ENCODE data around the gene DNAH8. TPM values are rescaled to one million over a fixed set of nuclear protein-coding genes. Genes with fewer than 3 reads are reported as not detected.
"Not testable (repeated sequence)": the region's sequence is repeated elsewhere in the genome, so short reads cannot be mapped to it uniquely, and the experiment has no call there.

Gene DNAH8
- total and polyA plus RNA-seq, 11 donors = 0.02 to 0.50 (median 0.02) TPM; not detected in 8

- no peaks in the 10 kb centered on the region for H3K4me1 ChIP-seq
- no peaks in the 10 kb centered on the region for H3K36me3 ChIP-seq
- 19 to 35% (median 31%) methylated on average over 2 of the region's 2 CpGs for WGBS, 4 donors
- intact Hi-C loops (cut with DNase I) = no loop called here
- no peak overlapping the region for H3K27ac ChIP-seq
- no peak overlapping the region for H3K4me3 ChIP-seq
- no peak for TF ChIP-seq CTCF (IDR thresholded peaks at IDR 0.05)
- TF ChIP-seq POLR2A (IDR thresholded peaks at IDR 0.05) = no peak
- DNase-seq (no peak), ATAC-seq (no peak)
- H3K9me3 ChIP-seq = no peaks in the 10 kb centered on the region
- H3K27me3 ChIP-seq = peaks cover 0 to 20% (median 0%) of the 10 kb centered on the region in 9 donors
Measured at GRCh38 chr6:38789256-38789655, 74.1 kb downstream of the DNAH8 start.

- TF ChIP-seq CTCF (IDR thresholded peaks at IDR 0.05) (no peak), POLR2A (IDR thresholded peaks at IDR 0.05) (no peak)
- Histone ChIP-seq H3K4me1 (no peaks in the 10 kb centered on the region), H3K4me3 (no peak overlapping the region), H3K27ac (no peak overlapping the region), H3K36me3 (no peaks in the 10 kb centered on the region), H3K27me3 (peaks cover 0 to 17% (median 2%) of the 10 kb centered on the region in 9 donors), H3K9me3 (no peaks in the 10 kb centered on the region)
- DNase-seq (no peak), ATAC-seq (no peak)
- 81 to 85% (median 84%) methylated on average over 2 of the region's 2 CpGs for WGBS, 4 donors
- intact Hi-C loops (cut with DNase I) = no loop called here
Measured at GRCh38 chr6:38792356-38792755, 77.2 kb downstream of the DNAH8 start.

- ATAC-seq (no peak), DNase-seq (no peak)
- H3K27me3 ChIP-seq = peaks cover 0 to 20% (median 10%) of the 10 kb centered on the region in 9 donors
- H3K36me3 ChIP-seq = no peaks in the 10 kb centered on the region
- no peak overlapping the region for H3K27ac ChIP-seq
- H3K4me1 ChIP-seq = no peaks in the 10 kb centered on the region
- TF ChIP-seq CTCF (IDR thresholded peaks at IDR 0.05) = no peak
- no peak for TF ChIP-seq POLR2A (IDR thresholded peaks at IDR 0.05)
- 61 to 92% (median 77%) methylated on average over 3 of the region's 3 CpGs for WGBS, 4 donors
- H3K4me3 ChIP-seq = no peak overlapping the region
- intact Hi-C loops (cut with DNase I) = no loop called here
- H3K9me3 ChIP-seq = no peaks in the 10 kb centered on the region
Measured at GRCh38 chr6:38794682-38795081, 79.6 kb downstream of the DNAH8 start.

GRCh38 chr6:38796006-38796405 is 80.9 kb downstream of the DNAH8 start:
- DNase-seq = no peak
- no peak for TF ChIP-seq CTCF (IDR thresholded peaks at IDR 0.05)
- no peak for TF ChIP-seq POLR2A (IDR thresholded peaks at IDR 0.05)
- Histone ChIP-seq H3K9me3 (no peaks in the 10 kb centered on the region), H3K36me3 (no peaks in the 10 kb centered on the region), H3K27me3 (peaks cover 0 to 28% (median 15%) of the 10 kb centered on the region in 9 donors), H3K27ac (no peak overlapping the region), H3K4me1 (no peaks in the 10 kb centered on the region), H3K4me3 (no peak overlapping the region)
- intact Hi-C loops (cut with DNase I) = no loop called here
- ATAC-seq = no peak
- 55 to 82% (median 68%) methylated on average over 3 of the region's 3 CpGs for whole genome bisulfite sequencing, 4 donors

GRCh38 chr6:38796437-38796836 is 81.3 kb downstream of the DNAH8 start:
- DNase-seq; intact Hi-C loops (cut with DNase I); H3K36me3 ChIP-seq; H3K27ac ChIP-seq; ATAC-seq; H3K4me3 ChIP-seq; H3K9me3 ChIP-seq; H3K4me1 ChIP-seq: not testable (repeated sequence)
- 49 to 74% (median 58%) methylated on average over 9 of the region's 9 CpGs for WGBS, 4 donors
- H3K27me3 ChIP-seq = peaks cover 0 to 31% (median 16%) of the 10 kb centered on the region in 9 donors
